Mammary epithelial cell (primary cell): Measurements from ENCODE around the gene ATOH7.

Source experiments
- EZH2 ChIP-seq: IDR thresholded peaks from 2 replicates; pipeline ENCODE4 v1.6.1; 2012; ENCODE audit warnings: low read length, inconsistent platforms, borderline replicate concordance
- TF ChIP-seq, protein P1 (sequence below), 2 donors: IDR thresholded peaks in 1 of 2; conservative IDR thresholded peaks in 1 of 2; 2 replicates each; pipeline ENCODE4 v1.5.1; 2011 to 2012; ENCODE audit warnings: inconsistent platforms in 2 of 2, low read length in 2 of 2, mild to moderate bottlenecking in 2 of 2, control low read depth in 1 of 2, low read depth in 1 of 2; ENCODE audit not compliant: insufficient read depth in 1 of 2; ENCODE audit errors: extremely low read depth in 1 of 2

DNA sequence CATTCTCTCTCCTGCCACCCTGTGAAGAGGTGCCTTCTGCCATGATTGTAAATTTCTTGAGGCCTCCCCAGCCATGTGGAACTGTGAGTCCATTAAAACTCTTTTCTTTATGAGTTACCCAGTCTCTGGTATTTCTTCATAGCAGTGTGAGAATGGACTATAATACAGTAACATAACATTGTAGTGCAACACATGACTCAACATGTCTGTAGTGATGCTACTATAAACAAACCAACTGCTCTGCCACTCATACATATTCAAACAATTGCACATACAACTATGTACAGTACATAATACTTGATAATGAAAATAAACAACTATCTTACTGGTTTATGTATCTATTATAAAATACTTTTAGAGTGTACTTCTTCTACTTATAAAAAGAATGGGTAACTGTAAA lies 7.1 kb downstream of the ATOH7 start:
- TF ChIP-seq, protein P1, sequence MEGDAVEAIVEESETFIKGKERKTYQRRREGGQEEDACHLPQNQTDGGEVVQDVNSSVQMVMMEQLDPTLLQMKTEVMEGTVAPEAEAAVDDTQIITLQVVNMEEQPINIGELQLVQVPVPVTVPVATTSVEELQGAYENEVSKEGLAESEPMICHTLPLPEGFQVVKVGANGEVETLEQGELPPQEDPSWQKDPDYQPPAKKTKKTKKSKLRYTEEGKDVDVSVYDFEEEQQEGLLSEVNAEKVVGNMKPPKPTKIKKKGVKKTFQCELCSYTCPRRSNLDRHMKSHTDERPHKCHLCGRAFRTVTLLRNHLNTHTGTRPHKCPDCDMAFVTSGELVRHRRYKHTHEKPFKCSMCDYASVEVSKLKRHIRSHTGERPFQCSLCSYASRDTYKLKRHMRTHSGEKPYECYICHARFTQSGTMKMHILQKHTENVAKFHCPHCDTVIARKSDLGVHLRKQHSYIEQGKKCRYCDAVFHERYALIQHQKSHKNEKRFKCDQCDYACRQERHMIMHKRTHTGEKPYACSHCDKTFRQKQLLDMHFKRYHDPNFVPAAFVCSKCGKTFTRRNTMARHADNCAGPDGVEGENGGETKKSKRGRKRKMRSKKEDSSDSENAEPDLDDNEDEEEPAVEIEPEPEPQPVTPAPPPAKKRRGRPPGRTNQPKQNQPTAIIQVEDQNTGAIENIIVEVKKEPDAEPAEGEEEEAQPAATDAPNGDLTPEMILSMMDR (conservative IDR thresholded peaks at IDR 0.05 in 1 of 2, IDR thresholded peaks at IDR 0.05 in 1 of 2; ENCODE audit: extremely low read depth in 1 of 2, insufficient read depth in 1 of 2, low read depth in 1 of 2, low read length in 2 of 2): no peak
- no peak for TF ChIP-seq EZH2
